Measurements from ENCODE around the gene PRTN3. TPM values are rescaled to one million over a fixed set of nuclear protein-coding genes. Genes with fewer than 3 reads are reported as not detected.
A peak's percentile ranks its signal among the peaks of the same experiment; 100 is the strongest.

PRTN3 gene
- total RNA-seq, 4 donors from 2014 or later, result not detected

GRCh38 chr19:861141-861755 lies 20.4 kb downstream of the PRTN3 start:
- H3K27ac ChIP-seq, result no peak overlapping the region
- DNase-seq, result no peak
- 68 to 90% methylated on average over 2 to 11 of the region's 35 CpGs for WGBS, 2 donors
- no peak for TF ChIP-seq POLR2A (IDR thresholded peaks at IDR 0.05)
- no peak for TF ChIP-seq CTCF (IDR thresholded peaks at IDR 0.05)
- no peaks in the 10 kb centered on the region for H3K9me3 ChIP-seq
- no peak overlapping the region for H3K4me3 ChIP-seq (replicated peaks in 1 of 3)
- peaks cover 4 to 6% of the 10 kb centered on the region in 2 donors for H3K4me1 ChIP-seq
- no peaks in the 10 kb centered on the region for H3K27me3 ChIP-seq
- no peaks in the 10 kb centered on the region for H3K36me3 ChIP-seq
- intact Hi-C loops (cut with DNase I), result loop anchor here (5.0 kb wide), 2 partner anchors 56 to 121 kb away; partner anchors contain the start of genes KISS1R and WDR18

DNA sequence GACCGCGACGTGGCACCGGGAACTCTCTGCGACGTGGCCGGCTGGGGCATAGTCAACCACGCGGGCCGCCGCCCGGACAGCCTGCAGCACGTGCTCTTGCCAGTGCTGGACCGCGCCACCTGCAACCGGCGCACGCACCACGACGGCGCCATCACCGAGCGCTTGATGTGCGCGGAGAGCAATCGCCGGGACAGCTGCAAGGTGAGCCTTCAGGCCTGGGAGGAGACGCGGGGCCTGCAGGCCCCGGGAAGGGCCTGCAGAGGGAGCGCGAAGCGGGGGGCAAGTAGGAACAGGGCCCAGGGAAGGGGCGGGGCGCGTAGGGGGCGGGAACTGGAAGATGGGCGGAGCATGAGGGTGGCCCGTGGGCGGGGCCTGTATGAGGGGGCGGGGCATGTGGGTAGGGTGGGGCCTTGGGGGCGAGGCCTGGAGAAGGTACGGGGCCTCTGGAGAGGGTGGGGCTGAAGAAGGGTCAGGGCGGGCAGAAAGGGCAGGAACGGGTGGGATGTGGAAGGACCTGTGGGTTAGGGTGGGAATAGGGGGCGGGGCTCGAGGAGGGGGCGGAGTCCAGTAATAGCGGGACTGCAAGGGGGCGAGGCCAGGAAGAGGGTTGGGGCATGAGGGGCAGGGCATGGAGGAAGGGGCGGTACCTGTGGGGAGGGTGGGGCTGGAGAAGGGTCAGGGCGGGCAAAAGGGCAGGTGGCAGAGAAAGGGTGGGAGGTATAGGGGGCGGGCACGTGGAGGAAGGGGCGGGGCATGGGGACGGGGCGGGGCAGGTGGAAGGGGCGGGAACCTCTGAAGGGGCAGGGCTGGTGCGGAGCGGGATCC lies 21.2 kb downstream of the PRTN3 start:
- intact Hi-C loops (cut with DNase I), result loop anchor here (5.0 kb wide), 2 partner anchors 55 to 120 kb away; partner anchors contain the start of genes KISS1R and WDR18
- TF ChIP-seq CTCF (IDR thresholded peaks at IDR 0.05), result no peak
- Histone ChIP-seq H3K27ac (no peak overlapping the region), H3K36me3 (no peaks in the 10 kb centered on the region), H3K4me1 (peaks cover 4 to 6% of the 10 kb centered on the region in 2 donors), H3K4me3 (replicated peaks in 1 of 3) (no peak overlapping the region), H3K9me3 (no peaks in the 10 kb centered on the region), H3K27me3 (no peaks in the 10 kb centered on the region)
- 22 to 30% methylated on average over 33 to 55 of the region's 60 CpGs for WGBS, 2 donors
- DNase-seq, result no peak

- intact Hi-C loops (cut with DNase I), result loop anchor here (5.0 kb wide), 2 partner anchors 55 to 120 kb away; partner anchors contain the start of genes KISS1R and WDR18
Observed at GRCh38 chr19:862581-863314, 21.9 kb downstream of the PRTN3 start.

GRCh38 chr19:863315-863620 lies 22.5 kb downstream of the PRTN3 start:
- H3K27ac ChIP-seq, result no peak overlapping the region
- intact Hi-C loops (cut with DNase I), result loop anchor here (5.0 kb wide), 2 partner anchors 54 to 119 kb away; partner anchors contain the start of genes KISS1R and WDR18

More at GRCh38 chr19:862581-863314, 21.9 kb downstream of the PRTN3 start:
- no peaks in the 10 kb centered on the region for H3K27me3 ChIP-seq
- WGBS, 2 donors, result 23 to 29% methylated on average over 20 to 24 of the region's 48 CpGs
- H3K36me3 ChIP-seq, result peaks cover 0 to 2% of the 10 kb centered on the region in 2 donors
- peaks cover 4 to 6% of the 10 kb centered on the region in 2 donors for H3K4me1 ChIP-seq
- no peak overlapping the region for H3K4me3 ChIP-seq (replicated peaks in 1 of 3)
- H3K9me3 ChIP-seq, result no peaks in the 10 kb centered on the region
- TF ChIP-seq CTCF (IDR thresholded peaks at IDR 0.05) (no peak), POLR2A (IDR thresholded peaks at IDR 0.05) (no peak)
- no peak overlapping the region for H3K27ac ChIP-seq
- peak; percentile 42 to 47 for DNase-seq

More at GRCh38 chr19:863315-863620, 22.5 kb downstream of the PRTN3 start:
- Histone ChIP-seq H3K4me3 (replicated peaks in 1 of 3) (no peak overlapping the region), H3K36me3 (peaks cover 0 to 8% of the 10 kb centered on the region in 2 donors), H3K27me3 (no peaks in the 10 kb centered on the region), H3K4me1 (peaks cover 4 to 6% of the 10 kb centered on the region in 2 donors), H3K9me3 (no peaks in the 10 kb centered on the region)
- DNase-seq, result no peak
- TF ChIP-seq POLR2A (IDR thresholded peaks at IDR 0.05) (no peak), CTCF (IDR thresholded peaks at IDR 0.05) (no peak)
- 76 to 87% methylated on average over 7 of the region's 7 CpGs for WGBS, 2 donors
